Duodenal mucosa (tissue), 2 donors: ENCODE data around the gene TTC22.

Experiments
- H3K27ac ChIP-seq: one replicate; pipeline ENCODE4 v1.7.0; 2013; ENCODE audit warnings: low read depth, low read length
- H3K27me3 ChIP-seq, 2 donors: one replicate each; pipeline ENCODE4 v1.7.0; 2013; ENCODE audit warnings: low read length in 2 of 2, control low read depth in 1 of 2; ENCODE audit not compliant: insufficient read depth in 2 of 2, control insufficient read depth in 1 of 2
- H3K36me3 ChIP-seq, 2 donors: one replicate each; pipeline ENCODE4 v1.7.0; 2013; ENCODE audit warnings: low read length in 2 of 2, control low read depth in 1 of 2; ENCODE audit not compliant: insufficient read depth in 2 of 2, control insufficient read depth in 1 of 2
- H3K4me1 ChIP-seq, 2 donors: one replicate each; pipeline ENCODE4 v1.7.0; 2013; ENCODE audit warnings: low read length in 2 of 2, control low read depth in 1 of 2; ENCODE audit not compliant: insufficient read depth in 2 of 2, control insufficient read depth in 1 of 2
- H3K4me3 ChIP-seq, 2 donors: one replicate each; pipeline ENCODE4 v1.7.0; 2013; ENCODE audit warnings: low read length in 2 of 2, low read depth in 1 of 2
- H3K9ac ChIP-seq, 2 donors: one replicate each; pipeline ENCODE4 v1.7.0; 2013; ENCODE audit warnings: low read length in 2 of 2, low read depth in 1 of 2
- H3K9me3 ChIP-seq, 2 donors: one replicate each; pipeline ENCODE4 v1.7.0; 2013; ENCODE audit warnings: low read length in 2 of 2, control low read depth in 1 of 2; ENCODE audit not compliant: control insufficient read depth in 1 of 2

The TTC22 gene

GRCh38 chr1:54798769-54799641 lies 2.1 kb downstream of the TTC22 start:
- Histone ChIP-seq H3K27me3 (no peaks in the 10 kb centered on the region), H3K9ac (peak overlapping the region; percentile 59 to 82), H3K9me3 (no peaks in the 10 kb centered on the region), H3K27ac (peak overlapping the region; percentile 24), H3K4me3 (peak overlapping the region; percentile 74 to 85), H3K4me1 (peaks cover 66 to 74% of the 10 kb centered on the region in 2 donors), H3K36me3 (peaks cover 0 to 3% of the 10 kb centered on the region in 2 donors)

- Histone ChIP-seq H3K27ac (peak overlapping the region; percentile 5), H3K4me3 (peak overlapping the region; percentile 46 to 74), H3K4me1 (peaks cover 67 to 74% of the 10 kb centered on the region in 2 donors), H3K9me3 (no peaks in the 10 kb centered on the region), H3K36me3 (peaks cover 0 to 7% of the 10 kb centered on the region in 2 donors), H3K9ac (no peak overlapping the region), H3K27me3 (no peaks in the 10 kb centered on the region)
Observed at GRCh38 chr1:54798206-54798605, 2.9 kb downstream of the TTC22 start.

- Histone ChIP-seq H3K27ac (no peak overlapping the region), H3K9me3 (no peaks in the 10 kb centered on the region), H3K4me1 (peaks cover 65 to 72% of the 10 kb centered on the region in 2 donors), H3K9ac (no peak overlapping the region), H3K27me3 (no peaks in the 10 kb centered on the region), H3K4me3 (no peak overlapping the region), H3K36me3 (peaks cover 3 to 7% of the 10 kb centered on the region in 2 donors)
Observed at GRCh38 chr1:54796902-54797301, 4.2 kb downstream of the TTC22 start.

GRCh38 chr1:54795841-54796468 lies 5.2 kb downstream of the TTC22 start:
- Histone ChIP-seq H3K36me3 (peaks cover 4 to 12% of the 10 kb centered on the region in 2 donors), H3K4me1 (peaks cover 60 to 66% of the 10 kb centered on the region in 2 donors), H3K27me3 (no peaks in the 10 kb centered on the region), H3K4me3 (no peak overlapping the region), H3K27ac (no peak overlapping the region), H3K9me3 (no peaks in the 10 kb centered on the region), H3K9ac (peak overlapping the region in 1 of 2 donors; percentile 28)

GRCh38 chr1:54795356-54795665 lies 5.8 kb downstream of the TTC22 start:
- Histone ChIP-seq H3K4me3 (peak overlapping the region in 1 of 2 donors; percentile 8), H3K9me3 (no peaks in the 10 kb centered on the region), H3K9ac (peak overlapping the region in 1 of 2 donors; percentile 28), H3K27me3 (no peaks in the 10 kb centered on the region), H3K36me3 (peaks cover 4 to 15% of the 10 kb centered on the region in 2 donors), H3K27ac (peak overlapping the region; percentile 30), H3K4me1 (peaks cover 59 to 64% of the 10 kb centered on the region in 2 donors)

GRCh38 chr1:54794451-54795355 lies 6.4 kb downstream of the TTC22 start:
- Histone ChIP-seq H3K4me1 (peaks cover 53 to 58% of the 10 kb centered on the region in 2 donors), H3K27me3 (no peaks in the 10 kb centered on the region), H3K36me3 (peaks cover 4 to 19% of the 10 kb centered on the region in 2 donors), H3K9ac (no peak overlapping the region), H3K9me3 (no peaks in the 10 kb centered on the region), H3K27ac (peak overlapping the region; percentile 48), H3K4me3 (peak overlapping the region in 1 of 2 donors; percentile 8)

- Histone ChIP-seq H3K9me3 (no peaks in the 10 kb centered on the region), H3K27me3 (no peaks in the 10 kb centered on the region), H3K4me1 (peaks cover 34 to 39% of the 10 kb centered on the region in 2 donors), H3K4me3 (no peak overlapping the region), H3K36me3 (peaks cover 4 to 23% of the 10 kb centered on the region in 2 donors), H3K27ac (no peak overlapping the region), H3K9ac (no peak overlapping the region)
Observed at GRCh38 chr1:54792686-54793282, 8.3 kb downstream of the TTC22 start.

GRCh38 chr1:54791880-54792522 lies 9.1 kb downstream of the TTC22 start:
- Histone ChIP-seq H3K36me3 (peaks cover 6 to 28% of the 10 kb centered on the region in 2 donors), H3K4me1 (peaks cover 31 to 34% of the 10 kb centered on the region in 2 donors), H3K9me3 (no peaks in the 10 kb centered on the region), H3K27ac (no peak overlapping the region), H3K27me3 (no peaks in the 10 kb centered on the region), H3K4me3 (no peak overlapping the region), H3K9ac (no peak overlapping the region)

- Histone ChIP-seq H3K27me3 (no peaks in the 10 kb centered on the region), H3K27ac (no peak overlapping the region), H3K9ac (no peak overlapping the region), H3K4me3 (no peak overlapping the region), H3K4me1 (no peaks in the 10 kb centered on the region), H3K36me3 (peaks cover 20 to 54% of the 10 kb centered on the region in 2 donors), H3K9me3 (no peaks in the 10 kb centered on the region)
Observed at GRCh38 chr1:54788459-54788858, 12.7 kb downstream of the TTC22 start.
